Measurements from ENCODE around the gene DSG4. TPM values are rescaled to one million over a fixed set of nuclear protein-coding genes. Genes with fewer than 3 reads are reported as not detected.

Gene DSG4
- total RNA-seq, 4 donors from 2014 or later, result 0.22 to 4.5 (median 0.81) TPM

DNA sequence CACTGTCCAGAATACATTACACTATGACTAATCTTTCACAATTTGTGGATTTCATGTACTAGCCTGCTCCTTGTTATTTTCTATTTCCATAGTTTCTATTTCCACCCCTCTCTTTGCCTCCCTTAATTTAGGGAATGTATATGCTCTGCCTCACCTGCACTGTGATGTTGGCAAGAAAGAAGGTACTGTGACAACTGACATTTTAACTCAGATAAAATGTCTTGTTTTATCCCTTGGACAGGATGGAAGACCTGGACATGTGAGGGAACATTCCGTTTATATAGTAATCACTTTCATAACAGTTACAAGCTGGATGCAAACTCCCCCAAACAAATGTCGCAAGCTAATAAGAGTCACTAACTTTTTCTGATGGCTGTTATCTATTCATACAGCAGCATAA, 49.4 kb downstream of the DSG4 start:
- intact Hi-C loops (cut with DNase I; ENCODE audit: low total_unique reads), result loop anchor here (10.0 kb wide), 1 partner anchor 89 kb away; no protein-coding TSS in a partner anchor
- H3K4me3 ChIP-seq (ENCODE audit: low read depth, poor library complexity, severe bottlenecking), result no peak overlapping the region
- no peak for TF ChIP-seq POLR2A (IDR thresholded peaks at IDR 0.05)
- no peak for TF ChIP-seq CTCF (IDR thresholded peaks at IDR 0.05)
- WGBS, 2 donors, result 47 to 51% methylated on average over 2 of the region's 2 CpGs
- no peak for DNase-seq (ENCODE audit: low spot score in 2 of 2)

DNA sequence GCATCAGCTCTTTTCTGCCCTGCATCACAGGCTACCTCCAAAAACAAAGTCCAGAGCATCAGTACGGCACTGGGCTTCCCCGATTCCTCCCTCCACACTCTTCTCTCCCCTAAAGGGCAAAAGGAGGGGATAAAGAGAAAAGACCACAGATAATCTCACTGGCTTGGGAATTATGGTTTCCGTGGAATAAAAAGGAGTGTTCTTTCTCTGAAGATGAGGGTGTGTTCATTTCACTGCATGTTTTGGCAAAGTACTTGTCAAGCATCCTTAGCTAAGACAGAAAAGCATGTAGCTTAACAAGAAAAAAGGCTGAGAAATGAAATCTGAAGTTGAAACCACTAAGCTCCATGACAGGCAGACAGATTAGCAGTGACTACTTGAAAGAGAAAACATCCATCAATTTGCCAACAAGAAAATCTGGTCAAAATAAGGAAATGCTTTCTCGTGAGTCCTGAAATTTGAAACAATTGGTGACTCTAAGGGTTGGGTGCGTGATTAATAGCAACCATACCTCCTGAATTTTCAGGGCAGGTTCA, 50.4 kb downstream of the DSG4 start:
- WGBS, 2 donors, result 38 to 48% methylated on average over 5 of the region's 5 CpGs
- no peak for TF ChIP-seq POLR2A (IDR thresholded peaks at IDR 0.05)
- no peak for TF ChIP-seq CTCF (IDR thresholded peaks at IDR 0.05)
- DNase-seq (ENCODE audit: low spot score in 2 of 2), result no peak
- H3K4me3 ChIP-seq (ENCODE audit: low read depth, poor library complexity, severe bottlenecking), result no peak overlapping the region
- intact Hi-C loops (cut with DNase I; ENCODE audit: low total_unique reads), result loop anchor here (10.0 kb wide), 1 partner anchor 88 kb away; no protein-coding TSS in a partner anchor

- 68% methylated on average over 1 of the region's 1 CpG for WGBS, 2 donors
- no peak for DNase-seq (ENCODE audit: low spot score in 2 of 2)
- TF ChIP-seq CTCF (IDR thresholded peaks at IDR 0.05), result no peak
- H3K4me3 ChIP-seq (ENCODE audit: low read depth, poor library complexity, severe bottlenecking), result no peak overlapping the region
- intact Hi-C loops (cut with DNase I; ENCODE audit: low total_unique reads), result loop anchor here (10.0 kb wide), 1 partner anchor 87 kb away; no protein-coding TSS in a partner anchor
Measured at GRCh38 chr18:31428211-31428610, 51.6 kb downstream of the DSG4 start.

GRCh38 chr18:31429623-31430022, 53.0 kb downstream of the DSG4 start:
- WGBS, 2 donors, result 24 to 30% methylated on average over 2 of the region's 2 CpGs
- H3K4me3 ChIP-seq (ENCODE audit: low read depth, poor library complexity, severe bottlenecking), result no peak overlapping the region
- intact Hi-C loops (cut with DNase I; ENCODE audit: low total_unique reads), result loop anchor here (10.0 kb wide), 1 partner anchor 85 kb away; no protein-coding TSS in a partner anchor
- TF ChIP-seq POLR2A (IDR thresholded peaks at IDR 0.05) (no peak), CTCF (IDR thresholded peaks at IDR 0.05) (no peak)
- DNase-seq (ENCODE audit: low spot score in 2 of 2), result no peak

GRCh38 chr18:31430072-31430471, 53.5 kb downstream of the DSG4 start:
- no peak for DNase-seq (ENCODE audit: low spot score in 2 of 2)
- H3K4me3 ChIP-seq (ENCODE audit: low read depth, poor library complexity, severe bottlenecking), result no peak overlapping the region
- intact Hi-C loops (cut with DNase I; ENCODE audit: low total_unique reads), result no loop called here
- no peak for TF ChIP-seq POLR2A (IDR thresholded peaks at IDR 0.05)
- no peak for TF ChIP-seq CTCF (IDR thresholded peaks at IDR 0.05)
- 28 to 32% methylated on average over 4 of the region's 4 CpGs for WGBS, 2 donors

- TF ChIP-seq POLR2A (IDR thresholded peaks at IDR 0.05) (no peak), CTCF (IDR thresholded peaks at IDR 0.05) (no peak)
- no peak for DNase-seq (ENCODE audit: low spot score in 2 of 2)
- intact Hi-C loops (cut with DNase I; ENCODE audit: low total_unique reads), result no loop called here
- no peak overlapping the region for H3K4me3 ChIP-seq (ENCODE audit: low read depth, poor library complexity, severe bottlenecking)
- 8 to 32% methylated on average over 1 of the region's 1 CpG for WGBS, 2 donors
Measured at GRCh38 chr18:31430554-31430953, 54.0 kb downstream of the DSG4 start.

All from lower leg skin (tissue), 4 donors.